Ishikawa (cell line): ENCODE data around the gene GUCY2D.

Experiments used
- CEBPB ChIP-seq: IDR thresholded peaks from 2 replicates; pipeline ENCODE4 v1.6.1; 2012
- CREB1 ChIP-seq: IDR thresholded peaks from 2 replicates; pipeline ENCODE4 v1.6.1; 2012; ENCODE audit warnings: low read depth
- EGR1 ChIP-seq: IDR thresholded peaks from 2 replicates; pipeline ENCODE4 v1.6.1; 2012
- EP300 ChIP-seq: IDR thresholded peaks from 2 replicates; pipeline ENCODE4 v1.6.1; 2012; ENCODE audit warnings: borderline replicate concordance
- FOXM1 ChIP-seq: IDR thresholded peaks from 2 replicates; pipeline ENCODE4 v1.6.1; 2012; ENCODE audit warnings: low read depth, borderline replicate concordance
- MAX ChIP-seq: IDR thresholded peaks from 2 replicates; pipeline ENCODE4 v1.6.1; 2012
- RAD21 ChIP-seq: IDR thresholded peaks from 2 replicates; pipeline ENCODE4 v1.6.1; 2012; ENCODE audit warnings: low read depth
- REST ChIP-seq: IDR thresholded peaks from 2 replicates; pipeline ENCODE4 v1.6.1; 2012; ENCODE audit warnings: low read depth, mild to moderate bottlenecking
- TAF1 ChIP-seq: IDR thresholded peaks from 2 replicates; pipeline ENCODE4 v1.6.1; 2012; ENCODE audit warnings: low read depth, mild to moderate bottlenecking
- TCF12 ChIP-seq: IDR thresholded peaks from 2 replicates; pipeline ENCODE4 v1.6.1; 2012; ENCODE audit warnings: low read depth
- TEAD4 ChIP-seq: IDR thresholded peaks from 2 replicates; pipeline ENCODE4 v1.6.1; 2012
- ZBTB7A ChIP-seq: IDR thresholded peaks from 2 replicates; pipeline ENCODE4 v1.6.1; 2012; ENCODE audit warnings: low read depth

- TF ChIP-seq CEBPB (no peak), REST (no peak), MAX (no peak), TCF12 (no peak), RAD21 (no peak), EP300 (no peak), TAF1 (no peak), EGR1 (no peak), CREB1 (no peak), FOXM1 (no peak), ZBTB7A (no peak), TEAD4 (no peak)
Measured at GRCh38 chr17:8048236-8048635, 45.8 kb downstream of the GUCY2D start.
